SH-SY5Y (cell line): ENCODE measurements around the gene DEFB124.

Experiments
- GATA2 ChIP-seq: IDR thresholded peaks from 2 replicates; pipeline ENCODE4 v1.6.1; 2011; ENCODE audit warnings: mild to moderate bottlenecking, low read depth, low read length
- GATA3 ChIP-seq: IDR thresholded peaks from 2 replicates; pipeline ENCODE4 v1.6.1; 2011; ENCODE audit warnings: low read depth, mild to moderate bottlenecking, low read length, moderate library complexity

DNA sequence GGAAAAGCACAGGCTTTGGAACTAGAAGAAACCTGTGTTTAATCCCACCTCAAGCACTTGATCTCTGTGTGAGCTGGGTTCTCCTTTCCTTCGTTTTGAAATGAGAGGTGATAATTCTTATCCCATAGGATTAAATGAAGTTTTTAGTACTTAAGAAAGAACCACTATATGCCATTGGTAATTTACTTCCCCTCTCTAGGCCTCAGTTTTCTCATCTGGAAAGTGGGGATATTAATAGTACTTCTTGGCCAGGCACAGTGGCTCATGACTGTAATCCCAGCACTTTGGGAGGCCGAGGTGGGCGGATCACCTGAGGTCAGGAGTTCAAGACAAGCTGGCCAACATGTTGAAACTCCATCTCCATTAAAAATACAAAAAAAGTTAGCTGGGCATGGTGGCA lies 14.2 kb upstream of the DEFB124 start:
- no peak for TF ChIP-seq GATA3
- TF ChIP-seq GATA2, result no peak
